SK-N-SH (cell line): ENCODE data around the gene SNRNP200.

Experiments used
- CHD2 ChIP-seq: fragments of 150-350 bp; IDR thresholded peaks from 2 replicates; pipeline ENCODE4 v1.6.1; 2018; ENCODE audit warnings: low read length; ENCODE audit not compliant: partially characterized antibody
- EP300 ChIP-seq, 2 experiments: IDR thresholded peaks; 2 replicates each; pipeline versions ENCODE4 v1.4.0 to v1.6.1; 2012; ENCODE audit warnings: borderline replicate concordance in 1 of 2, low read depth in 1 of 2, low read length in 1 of 2
- GABPA ChIP-seq: IDR thresholded peaks from 2 replicates; pipeline ENCODE4 v1.4.0; 2012; ENCODE audit warnings: low read depth, mild to moderate bottlenecking
- JUND ChIP-seq: IDR thresholded peaks from 2 replicates; pipeline ENCODE4 v1.4.0; 2012
- NFIC ChIP-seq: IDR thresholded peaks from 2 replicates; pipeline ENCODE4 v1.4.0; 2012; ENCODE audit warnings: borderline replicate concordance
- POLR2AphosphoS5 ChIP-seq: IDR thresholded peaks from 2 replicates; pipeline ENCODE4 v1.6.1; 2012; ENCODE audit warnings: low read depth, low read length
- RAD21 ChIP-seq: IDR thresholded peaks from 2 replicates; pipeline ENCODE4 v1.6.1; 2012; ENCODE audit warnings: mild to moderate bottlenecking, low read length
- RCOR1 ChIP-seq: fragments of 150-350 bp; IDR thresholded peaks from 2 replicates; pipeline ENCODE4 v1.6.1; 2017; ENCODE audit warnings: antibody characterized with exemption, low read length
- YY1 ChIP-seq: IDR thresholded peaks from 2 replicates; pipeline ENCODE4 v1.4.0; 2012; ENCODE audit warnings: low read depth, mild to moderate bottlenecking
- TF ChIP-seq, protein P1 (sequence below): fragments of 200-600 bp; sonication (generic); IDR thresholded peaks from 2 replicates; pipeline ENCODE4 v1.6.1; 2017; ENCODE audit warnings: antibody characterized with exemption, mild to moderate bottlenecking, moderate library complexity
- TF ChIP-seq, protein P2 (sequence below): IDR thresholded peaks from 2 replicates; pipeline ENCODE4 v1.6.1; 2012; ENCODE audit warnings: mild to moderate bottlenecking, low read depth, low read length, moderate library complexity
- TF ChIP-seq, protein P3 (sequence below): IDR thresholded peaks from 2 replicates; pipeline ENCODE4 v1.4.0; 2012; ENCODE audit warnings: low read depth, borderline replicate concordance
- TF ChIP-seq, protein P4 (sequence below): IDR thresholded peaks from 2 replicates; pipeline ENCODE4 v1.4.0; 2012; ENCODE audit warnings: low read depth, borderline replicate concordance
- TF ChIP-seq, protein P5 (sequence below): IDR thresholded peaks from 2 replicates; pipeline ENCODE4 v1.4.0; 2012; ENCODE audit warnings: low read depth

DNA sequence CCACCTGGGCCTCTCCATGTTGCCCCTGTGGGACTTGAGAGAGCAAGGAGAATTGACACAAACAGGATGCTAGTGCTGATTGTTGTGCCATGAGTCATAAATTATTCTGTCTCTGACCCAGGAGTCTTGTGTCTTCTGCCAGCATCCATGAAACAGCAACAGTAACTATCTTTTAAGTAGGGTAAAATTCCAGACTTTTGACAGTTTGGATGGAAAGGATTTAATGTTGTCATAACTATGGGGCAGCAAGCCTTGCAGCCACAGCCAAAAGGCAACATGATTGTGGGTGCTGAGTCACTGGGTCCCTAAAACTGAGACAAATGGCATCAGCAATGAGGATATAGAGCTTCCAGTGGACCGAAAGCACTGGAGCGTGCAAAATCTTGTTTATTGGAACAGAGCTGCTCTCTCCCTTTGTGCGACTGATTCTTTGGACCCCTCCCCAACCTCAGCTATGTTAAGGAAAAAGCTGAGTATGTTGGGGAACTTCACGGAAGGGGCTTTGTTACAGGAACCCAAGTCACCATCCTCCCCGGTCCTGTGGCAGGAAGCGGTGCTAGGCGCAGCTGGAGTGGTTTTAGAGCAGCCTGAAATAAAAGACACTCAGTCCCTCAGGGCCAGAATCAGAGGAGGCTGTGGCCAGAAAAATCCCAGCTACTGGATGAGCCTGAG, 10.2 kb upstream of the SNRNP200 start:
- TF ChIP-seq NFIC = 0 out of 2 replicates have a peak, but pooled peaks have one; percentile 57
- TF ChIP-seq EP300 (IDR thresholded peaks at IDR 0.05; ENCODE audit: borderline replicate concordance in 1 of 2, low read depth in 1 of 2, low read length in 1 of 2) = peak in 1 of 2 experiments; percentile 20; a peak in 1 of 4 replicates
- TF ChIP-seq, protein P1, sequence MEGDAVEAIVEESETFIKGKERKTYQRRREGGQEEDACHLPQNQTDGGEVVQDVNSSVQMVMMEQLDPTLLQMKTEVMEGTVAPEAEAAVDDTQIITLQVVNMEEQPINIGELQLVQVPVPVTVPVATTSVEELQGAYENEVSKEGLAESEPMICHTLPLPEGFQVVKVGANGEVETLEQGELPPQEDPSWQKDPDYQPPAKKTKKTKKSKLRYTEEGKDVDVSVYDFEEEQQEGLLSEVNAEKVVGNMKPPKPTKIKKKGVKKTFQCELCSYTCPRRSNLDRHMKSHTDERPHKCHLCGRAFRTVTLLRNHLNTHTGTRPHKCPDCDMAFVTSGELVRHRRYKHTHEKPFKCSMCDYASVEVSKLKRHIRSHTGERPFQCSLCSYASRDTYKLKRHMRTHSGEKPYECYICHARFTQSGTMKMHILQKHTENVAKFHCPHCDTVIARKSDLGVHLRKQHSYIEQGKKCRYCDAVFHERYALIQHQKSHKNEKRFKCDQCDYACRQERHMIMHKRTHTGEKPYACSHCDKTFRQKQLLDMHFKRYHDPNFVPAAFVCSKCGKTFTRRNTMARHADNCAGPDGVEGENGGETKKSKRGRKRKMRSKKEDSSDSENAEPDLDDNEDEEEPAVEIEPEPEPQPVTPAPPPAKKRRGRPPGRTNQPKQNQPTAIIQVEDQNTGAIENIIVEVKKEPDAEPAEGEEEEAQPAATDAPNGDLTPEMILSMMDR = no peak
- TF ChIP-seq, protein P2, sequence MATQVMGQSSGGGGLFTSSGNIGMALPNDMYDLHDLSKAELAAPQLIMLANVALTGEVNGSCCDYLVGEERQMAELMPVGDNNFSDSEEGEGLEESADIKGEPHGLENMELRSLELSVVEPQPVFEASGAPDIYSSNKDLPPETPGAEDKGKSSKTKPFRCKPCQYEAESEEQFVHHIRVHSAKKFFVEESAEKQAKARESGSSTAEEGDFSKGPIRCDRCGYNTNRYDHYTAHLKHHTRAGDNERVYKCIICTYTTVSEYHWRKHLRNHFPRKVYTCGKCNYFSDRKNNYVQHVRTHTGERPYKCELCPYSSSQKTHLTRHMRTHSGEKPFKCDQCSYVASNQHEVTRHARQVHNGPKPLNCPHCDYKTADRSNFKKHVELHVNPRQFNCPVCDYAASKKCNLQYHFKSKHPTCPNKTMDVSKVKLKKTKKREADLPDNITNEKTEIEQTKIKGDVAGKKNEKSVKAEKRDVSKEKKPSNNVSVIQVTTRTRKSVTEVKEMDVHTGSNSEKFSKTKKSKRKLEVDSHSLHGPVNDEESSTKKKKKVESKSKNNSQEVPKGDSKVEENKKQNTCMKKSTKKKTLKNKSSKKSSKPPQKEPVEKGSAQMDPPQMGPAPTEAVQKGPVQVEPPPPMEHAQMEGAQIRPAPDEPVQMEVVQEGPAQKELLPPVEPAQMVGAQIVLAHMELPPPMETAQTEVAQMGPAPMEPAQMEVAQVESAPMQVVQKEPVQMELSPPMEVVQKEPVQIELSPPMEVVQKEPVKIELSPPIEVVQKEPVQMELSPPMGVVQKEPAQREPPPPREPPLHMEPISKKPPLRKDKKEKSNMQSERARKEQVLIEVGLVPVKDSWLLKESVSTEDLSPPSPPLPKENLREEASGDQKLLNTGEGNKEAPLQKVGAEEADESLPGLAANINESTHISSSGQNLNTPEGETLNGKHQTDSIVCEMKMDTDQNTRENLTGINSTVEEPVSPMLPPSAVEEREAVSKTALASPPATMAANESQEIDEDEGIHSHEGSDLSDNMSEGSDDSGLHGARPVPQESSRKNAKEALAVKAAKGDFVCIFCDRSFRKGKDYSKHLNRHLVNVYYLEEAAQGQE = no peak
- TF ChIP-seq GABPA = no peak
- TF ChIP-seq, protein P3, sequence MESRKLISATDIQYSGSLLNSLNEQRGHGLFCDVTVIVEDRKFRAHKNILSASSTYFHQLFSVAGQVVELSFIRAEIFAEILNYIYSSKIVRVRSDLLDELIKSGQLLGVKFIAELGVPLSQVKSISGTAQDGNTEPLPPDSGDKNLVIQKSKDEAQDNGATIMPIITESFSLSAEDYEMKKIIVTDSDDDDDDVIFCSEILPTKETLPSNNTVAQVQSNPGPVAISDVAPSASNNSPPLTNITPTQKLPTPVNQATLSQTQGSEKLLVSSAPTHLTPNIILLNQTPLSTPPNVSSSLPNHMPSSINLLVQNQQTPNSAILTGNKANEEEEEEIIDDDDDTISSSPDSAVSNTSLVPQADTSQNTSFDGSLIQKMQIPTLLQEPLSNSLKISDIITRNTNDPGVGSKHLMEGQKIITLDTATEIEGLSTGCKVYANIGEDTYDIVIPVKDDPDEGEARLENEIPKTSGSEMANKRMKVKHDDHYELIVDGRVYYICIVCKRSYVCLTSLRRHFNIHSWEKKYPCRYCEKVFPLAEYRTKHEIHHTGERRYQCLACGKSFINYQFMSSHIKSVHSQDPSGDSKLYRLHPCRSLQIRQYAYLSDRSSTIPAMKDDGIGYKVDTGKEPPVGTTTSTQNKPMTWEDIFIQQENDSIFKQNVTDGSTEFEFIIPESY = no peak
- no peak for TF ChIP-seq YY1
- TF ChIP-seq, protein P4, sequence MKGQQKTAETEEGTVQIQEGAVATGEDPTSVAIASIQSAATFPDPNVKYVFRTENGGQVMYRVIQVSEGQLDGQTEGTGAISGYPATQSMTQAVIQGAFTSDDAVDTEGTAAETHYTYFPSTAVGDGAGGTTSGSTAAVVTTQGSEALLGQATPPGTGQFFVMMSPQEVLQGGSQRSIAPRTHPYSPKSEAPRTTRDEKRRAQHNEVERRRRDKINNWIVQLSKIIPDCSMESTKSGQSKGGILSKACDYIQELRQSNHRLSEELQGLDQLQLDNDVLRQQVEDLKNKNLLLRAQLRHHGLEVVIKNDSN = no peak
- TF ChIP-seq CHD2 = no peak
- no peak for TF ChIP-seq POLR2AphosphoS5
- TF ChIP-seq, protein P5, sequence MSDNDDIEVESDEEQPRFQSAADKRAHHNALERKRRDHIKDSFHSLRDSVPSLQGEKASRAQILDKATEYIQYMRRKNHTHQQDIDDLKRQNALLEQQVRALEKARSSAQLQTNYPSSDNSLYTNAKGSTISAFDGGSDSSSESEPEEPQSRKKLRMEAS = peak; percentile 30; the same call in 1 of the 2 replicates
- no peak for TF ChIP-seq RCOR1
- TF ChIP-seq JUND = peak; percentile 84
- no peak for TF ChIP-seq RAD21
